Ovary (tissue), 9 donors: ENCODE measurements around the gene IL1RAP. TPM values are rescaled to one million over a fixed set of nuclear protein-coding genes. Genes with fewer than 3 reads are reported as not detected.

Experiments
- DNase-seq, 5 donors: peaks; one replicate each; pipeline ENCODE4 v3.0.0-alpha.2; 2019 to 2020
- H3K27ac ChIP-seq, 2 donors: fragments of 200-600 bp; one replicate each; pipeline versions ENCODE4 v1.5.1 to v1.8.0; 2019 to 2022
- H3K27me3 ChIP-seq: fragments of 200-600 bp; one replicate; pipeline ENCODE4 v1.8.0; 2022
- H3K36me3 ChIP-seq: fragments of 200-600 bp; sonication (generic); one replicate; pipeline ENCODE4 v1.5.1; 2019
- H3K4me1 ChIP-seq: one replicate; pipeline ENCODE4 v1.8.1; 2013; ENCODE audit warnings: mild to moderate bottlenecking, moderate library complexity; ENCODE audit not compliant: insufficient read depth
- H3K4me3 ChIP-seq: fragments of 200-600 bp; sonication (generic); one replicate; pipeline ENCODE4 v1.5.1; 2017
- H3K9me3 ChIP-seq, 2 donors: fragments of 200-600 bp in 1 of 2; sonication (generic) in 1 of 2; one replicate each; pipeline versions ENCODE4 v1.5.1 to v1.8.1; 2013 to 2019; ENCODE audit warnings: mild to moderate bottlenecking in 1 of 2, moderate library complexity in 1 of 2
- CTCF ChIP-seq, 3 donors: fragments of 450-650 bp in 2 of 3; fragments of 200-600 bp in 1 of 3; IDR thresholded peaks; one replicate each; pipeline versions ENCODE4 v1.5.1 to v1.8.0; 2016 to 2022; ENCODE audit warnings: antibody characterized with exemption in 3 of 3, mild to moderate bottlenecking in 1 of 3
- EP300 ChIP-seq: sonication (generic); formaldehyde crosslinking; IDR thresholded peaks from one replicate; pipeline ENCODE4 v1.6.1; 2017; ENCODE audit warnings: antibody characterized with exemption
- POLR2A ChIP-seq: fragments of 450-650 bp; IDR thresholded peaks from one replicate; pipeline ENCODE4 v1.6.1; 2017; ENCODE audit warnings: antibody characterized with exemption, mild to moderate bottlenecking, moderate library complexity
- WGBS, 3 donors: extraction: QIAGEN DNeasy Blood & Tissue Kit in 1 of 3; methylation state at CpG; one replicate each; pipeline versions ENCODE4 v1.1.5 to v1.1.7; 2013 to 2017; 5-methylcytosine and 5-hydroxymethylcytosine counted together
- intact Hi-C, 4 donors: fragments of 100-400 bp; cut with DNase I; formaldehyde crosslinking; loops; one replicate each; pipeline versions ENCODE4 v1.11.0 to v1.15.1; 2022 to 2023
- polyA plus RNA-seq, 2 donors: library from polyadenylated mRNA; stranded (reverse); fragments of 200-250 nt in 1 of 2; fragments of 350-450 nt in 1 of 2; fragmentation: Illumina TruSeq in 1 of 2; extraction: RNeasy Lipid Tissue Mini Kit (QIAGEN cat#74804) in 1 of 2; gene quantifications; one replicate each; pipeline ENCODE4 v1.2.3, GENCODE V29; 2013 to 2014
- total RNA-seq, 7 donors: library from RNA; depleted of rRNA in 2 of 7; stranded (reverse); fragments of >200 nt in 2 of 7; fragmentation: NEBNext Ultra II Directional in 3 of 7; extraction: Animal tissue kit (Norgen Biotek cat#: 25700) in 3 of 7; gene quantifications; one replicate each; pipeline versions ENCODE4 v1.1.0 to v1.2.4, GENCODE V29; 2016 to 2023
- donor health status: DM: no; HTN: no; CAD: no; lungs with moderate emphysema.
- donor health status: DM: no; HTN: no; CAD: no.
- donor health status: Bipolar disorder and iron deficiency.
- donor health status: DM: yes; HTN: yes; CAD: no.
- donor health status: DM: no; HTN: no; CAD: no.
- donor health status: DM: yes; HTN: yes; CAD: no.

IL1RAP gene
- total and polyA plus RNA-seq, 9 donors, result 3.2 to 20.3 (median 7.8) TPM

DNA sequence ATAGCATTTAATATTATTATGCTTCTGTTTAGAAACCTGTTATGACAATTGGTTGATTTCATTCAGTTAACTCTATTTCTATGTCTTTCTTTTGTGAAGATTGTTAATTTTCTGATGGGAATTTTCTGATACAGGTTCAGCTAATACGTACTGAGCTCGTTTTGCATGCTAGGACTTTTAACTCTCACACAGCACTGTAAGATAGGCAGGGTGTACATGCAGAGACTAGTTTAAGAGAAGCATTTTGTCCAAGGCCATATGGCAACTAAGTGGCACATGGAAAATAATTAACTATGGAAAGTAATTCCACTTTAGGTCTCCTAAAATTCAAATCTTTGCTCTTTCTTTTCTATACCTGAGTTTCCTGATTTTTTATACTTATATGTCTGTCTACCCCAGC is 81.9 kb downstream of the IL1RAP start:
- H3K4me3 ChIP-seq, result no peak overlapping the region
- H3K9me3 ChIP-seq, result no peaks in the 10 kb centered on the region
- H3K4me1 ChIP-seq, result no peaks in the 10 kb centered on the region
- no peak overlapping the region for H3K27ac ChIP-seq
- no peak for DNase-seq
- TF ChIP-seq EP300, result no peak
- no peak for TF ChIP-seq POLR2A
- no peak for TF ChIP-seq CTCF (IDR thresholded peaks at IDR 0.05)
- no peaks in the 10 kb centered on the region for H3K36me3 ChIP-seq
- no peaks in the 10 kb centered on the region for H3K27me3 ChIP-seq
- intact Hi-C loops, result no loop called here
- WGBS, 3 donors, result 79 to 90% (median 80%) methylated on average over 2 of the region's 2 CpGs

DNA sequence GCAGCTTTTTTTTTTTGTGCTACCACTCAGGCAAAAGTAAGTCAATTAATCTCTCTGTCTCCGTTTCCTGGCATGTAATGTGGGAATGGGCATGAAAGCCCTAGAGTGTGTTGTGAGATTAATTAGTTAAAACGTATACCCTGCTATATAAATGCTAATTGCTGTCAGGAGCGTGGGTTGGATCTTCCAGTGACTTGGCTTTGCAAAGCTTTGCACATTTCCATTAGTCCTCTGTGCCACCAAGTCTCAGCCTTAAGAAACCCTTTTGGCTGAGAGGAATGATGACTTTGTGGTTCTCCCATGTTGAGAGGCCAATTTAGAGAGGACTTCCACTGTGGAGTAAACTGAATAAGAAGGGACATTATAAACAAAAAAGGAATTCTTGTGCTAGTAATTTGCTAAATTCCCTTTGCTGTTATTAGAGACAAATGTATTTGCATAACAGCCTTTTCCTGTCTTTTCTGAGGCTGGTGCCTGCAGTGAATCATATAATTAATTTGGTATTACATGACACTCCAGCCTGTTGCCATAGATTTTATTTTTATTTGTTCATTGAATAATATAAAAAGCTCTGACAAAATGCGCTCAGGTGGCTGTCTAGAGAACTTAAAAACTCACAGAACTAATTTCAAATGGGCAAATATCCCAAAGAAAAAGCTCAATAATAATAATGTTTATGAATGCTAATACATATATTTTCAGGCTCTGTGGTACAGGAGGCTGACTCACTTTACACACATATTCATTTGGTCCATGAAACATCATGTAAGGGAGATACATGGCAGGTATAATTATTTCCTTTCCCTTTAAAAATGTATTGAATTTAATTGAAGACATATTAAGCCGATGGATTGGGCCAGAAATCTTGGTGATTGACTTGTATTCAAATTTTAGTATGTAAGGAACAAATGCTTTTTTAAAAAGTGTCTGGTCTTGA is 82.7 kb downstream of the IL1RAP start:
- TF ChIP-seq POLR2A (no peak), CTCF (IDR thresholded peaks at IDR 0.05) (no peak), EP300 (no peak)
- Histone ChIP-seq H3K9me3 (no peaks in the 10 kb centered on the region), H3K27me3 (no peaks in the 10 kb centered on the region), H3K4me3 (no peak overlapping the region), H3K36me3 (no peaks in the 10 kb centered on the region), H3K4me1 (peaks cover 1% of the 10 kb centered on the region), H3K27ac (no peak overlapping the region)
- DNase-seq, result no peak
- WGBS, 3 donors, result 69 to 75% (median 75%) methylated on average over 5 of the region's 5 CpGs
- intact Hi-C loops, result no loop called here

GRCh38 chr3:190597291-190597690 is 83.4 kb downstream of the IL1RAP start:
- no peaks in the 10 kb centered on the region for H3K36me3 ChIP-seq
- no peak overlapping the region for H3K4me3 ChIP-seq
- no peaks in the 10 kb centered on the region for H3K27me3 ChIP-seq
- DNase-seq, result no peak
- no peaks in the 10 kb centered on the region for H3K9me3 ChIP-seq
- H3K27ac ChIP-seq, result no peak overlapping the region
- intact Hi-C loops, result no loop called here
- H3K4me1 ChIP-seq, result peaks cover 4% of the 10 kb centered on the region
- no peak for TF ChIP-seq POLR2A
- no peak for TF ChIP-seq CTCF (IDR thresholded peaks at IDR 0.05)
- TF ChIP-seq EP300, result no peak
- 83 to 87% (median 83%) methylated on average over 1 of the region's 1 CpG for WGBS, 3 donors

DNA sequence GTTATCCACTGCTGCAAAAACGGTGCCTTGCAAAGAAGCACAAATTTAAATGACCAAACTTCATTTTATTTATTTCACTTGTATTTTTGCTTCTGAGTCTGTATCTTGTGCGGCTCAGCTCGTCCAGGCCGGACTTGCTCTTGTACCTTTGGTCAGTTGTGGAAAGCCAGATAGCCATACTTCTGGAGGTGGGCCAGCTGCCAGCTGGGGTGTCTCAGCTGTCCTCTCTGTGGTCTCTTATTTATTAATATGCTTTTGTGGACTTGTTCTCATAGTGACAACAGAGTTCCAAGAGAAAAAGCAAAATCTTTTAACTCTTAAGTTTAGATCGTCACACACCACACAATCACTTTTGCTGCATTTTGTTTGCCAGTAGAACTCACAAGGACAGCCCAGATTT is 87.7 kb downstream of the IL1RAP start:
- intact Hi-C loops, result no loop called here
- TF ChIP-seq EP300, result no peak
- no peak for TF ChIP-seq CTCF (IDR thresholded peaks at IDR 0.05)
- no peak for TF ChIP-seq POLR2A
- Histone ChIP-seq H3K27me3 (no peaks in the 10 kb centered on the region), H3K36me3 (no peaks in the 10 kb centered on the region), H3K27ac (no peak overlapping the region), H3K4me1 (peaks cover 4% of the 10 kb centered on the region), H3K4me3 (no peak overlapping the region), H3K9me3 (no peaks in the 10 kb centered on the region)
- DNase-seq, result peak in 4 of 5 donors; percentile 9 to 43 (median 20)
- WGBS, 3 donors, result 17 to 31% (median 19%) methylated on average over 5 of the region's 5 CpGs
